Measurements from ENCODE around the gene LRRN3.

Gene LRRN3

GRCh38 chr7:111082351-111082750 is 8.6 kb upstream of the LRRN3 start:
- ATAC-seq (ENCODE audit: insufficient read depth, low read depth) (peak; percentile 55), DNase-seq (peak; percentile 54)
- peak overlapping the region; percentile 58 for H3K4me2 ChIP-seq (ENCODE audit: insufficient read depth, low read length)
- H3K27ac ChIP-seq (ENCODE audit: low read length): peak overlapping the region; percentile 88
- no peaks in the 10 kb centered on the region for H3K79me2 ChIP-seq (ENCODE audit: insufficient read depth, low read length)
- peak overlapping the region; percentile 50 for H3K9ac ChIP-seq (ENCODE audit: low read depth, low read length)
- H3K27me3 ChIP-seq (ENCODE audit: insufficient read depth, low read length, poor library complexity): no peaks in the 10 kb centered on the region
- H3K4me3 ChIP-seq (ENCODE audit: low read depth in 1 of 2, low read length in 2 of 2): no peak overlapping the region
- no peaks in the 10 kb centered on the region for H3K36me3 ChIP-seq (ENCODE audit: insufficient read depth, low read length)
- H3K4me1 ChIP-seq (ENCODE audit: insufficient read depth, low read length): peaks cover 48% of the 10 kb centered on the region
- H4K20me1 ChIP-seq (ENCODE audit: insufficient read depth, low read length): no peaks in the 10 kb centered on the region
- peak overlapping the region; percentile 52 for H2AFZ ChIP-seq (ENCODE audit: low read depth, low read length)
- no peak for TF ChIP-seq EZH2 (IDR thresholded peaks at IDR 0.05; ENCODE audit: borderline replicate concordance, low read depth, low read length, severe bottlenecking)
- TF ChIP-seq CTCF (IDR thresholded peaks at IDR 0.05; ENCODE audit: borderline replicate concordance, extremely low read depth, low read length, poor library complexity, severe bottlenecking): no peak
- H3K9me3 ChIP-seq (ENCODE audit: insufficient read depth, low read length, severe bottlenecking): no peaks in the 10 kb centered on the region

- H3K4me3 ChIP-seq (ENCODE audit: low read depth in 1 of 2, low read length in 2 of 2): peak overlapping the region; percentile 3 to 39; a peak in 1 of 4 replicates
- H3K9ac ChIP-seq (ENCODE audit: low read depth, low read length): peak overlapping the region; percentile 50
- peaks cover 48% of the 10 kb centered on the region for H3K4me1 ChIP-seq (ENCODE audit: insufficient read depth, low read length)
- no peaks in the 10 kb centered on the region for H3K27me3 ChIP-seq (ENCODE audit: insufficient read depth, low read length, poor library complexity)
- H3K79me2 ChIP-seq (ENCODE audit: insufficient read depth, low read length): no peaks in the 10 kb centered on the region
- H3K27ac ChIP-seq (ENCODE audit: low read length): peak overlapping the region; percentile 88
- H3K9me3 ChIP-seq (ENCODE audit: insufficient read depth, low read length, severe bottlenecking): no peaks in the 10 kb centered on the region
- TF ChIP-seq EZH2 (IDR thresholded peaks at IDR 0.05; ENCODE audit: borderline replicate concordance, low read depth, low read length, severe bottlenecking) (no peak), CTCF (IDR thresholded peaks at IDR 0.05; ENCODE audit: borderline replicate concordance, extremely low read depth, low read length, poor library complexity, severe bottlenecking) (no peak)
- H3K4me2 ChIP-seq (ENCODE audit: insufficient read depth, low read length): peak overlapping the region; percentile 58
- H4K20me1 ChIP-seq (ENCODE audit: insufficient read depth, low read length): no peaks in the 10 kb centered on the region
- no peaks in the 10 kb centered on the region for H3K36me3 ChIP-seq (ENCODE audit: insufficient read depth, low read length)
- DNase-seq (peak; percentile 76), ATAC-seq (ENCODE audit: insufficient read depth, low read depth) (peak; percentile 97)
- H2AFZ ChIP-seq (ENCODE audit: low read depth, low read length): peak overlapping the region; percentile 58; the same call in 1 of the 2 replicates
Measured at GRCh38 chr7:111083413-111083812, 7.5 kb upstream of the LRRN3 start.

GRCh38 chr7:111085356-111085755 is 5.6 kb upstream of the LRRN3 start:
- Histone ChIP-seq H3K4me1 (ENCODE audit: insufficient read depth, low read length) (peaks cover 48% of the 10 kb centered on the region), H2AFZ (ENCODE audit: low read depth, low read length) (no peak overlapping the region)

More at GRCh38 chr7:111085356-111085755, 5.6 kb upstream of the LRRN3 start:
- H3K27me3 ChIP-seq (ENCODE audit: insufficient read depth, low read length, poor library complexity): no peaks in the 10 kb centered on the region
- H3K9me3 ChIP-seq (ENCODE audit: insufficient read depth, low read length, severe bottlenecking): no peaks in the 10 kb centered on the region
- TF ChIP-seq CTCF (IDR thresholded peaks at IDR 0.05; ENCODE audit: borderline replicate concordance, extremely low read depth, low read length, poor library complexity, severe bottlenecking) (no peak), EZH2 (IDR thresholded peaks at IDR 0.05; ENCODE audit: borderline replicate concordance, low read depth, low read length, severe bottlenecking) (no peak)
- H3K79me2 ChIP-seq (ENCODE audit: insufficient read depth, low read length): no peaks in the 10 kb centered on the region
- H3K4me3 ChIP-seq (ENCODE audit: low read depth in 1 of 2, low read length in 2 of 2): no peak overlapping the region
- H4K20me1 ChIP-seq (ENCODE audit: insufficient read depth, low read length): no peaks in the 10 kb centered on the region
- no peak overlapping the region for H3K4me2 ChIP-seq (ENCODE audit: insufficient read depth, low read length)
- no peak overlapping the region for H3K9ac ChIP-seq (ENCODE audit: low read depth, low read length)
- DNase-seq: no peak
- no peak for ATAC-seq (ENCODE audit: insufficient read depth, low read depth)
- H3K36me3 ChIP-seq (ENCODE audit: insufficient read depth, low read length): no peaks in the 10 kb centered on the region
- peak overlapping the region; percentile 88; the same call in 1 of the 2 replicates for H3K27ac ChIP-seq (ENCODE audit: low read length)
